Ascending aorta (tissue), 2 donors: ENCODE results near the gene FMN1. TPM values are rescaled to one million over a fixed set of nuclear protein-coding genes. Genes with fewer than 3 reads are reported as not detected.

Source experiments
- DNase-seq, 2 donors: peaks; one replicate each; pipeline ENCODE4 v3.0.0-alpha.2; 2019; ENCODE audit warnings: low spot score in 2 of 2
- H3K27ac ChIP-seq, 2 donors: fragments of 200-600 bp; sonication (generic); one replicate each; pipeline ENCODE4 v1.5.1; 2016 to 2017; ENCODE audit warnings: mild to moderate bottlenecking in 1 of 2
- H3K27me3 ChIP-seq: fragments of 200-600 bp; sonication (generic); one replicate; pipeline ENCODE4 v1.5.1; 2017
- H3K36me3 ChIP-seq, 2 donors: fragments of 200-600 bp; sonication (generic); one replicate each; pipeline ENCODE4 v1.5.1; 2016
- H3K4me1 ChIP-seq, 2 donors: fragments of 200-600 bp; sonication (generic); one replicate each; pipeline ENCODE4 v1.5.1; 2016 to 2017; ENCODE audit warnings: mild to moderate bottlenecking in 1 of 2
- H3K4me3 ChIP-seq, 2 donors: fragments of 200-600 bp; sonication (generic); one replicate each; pipeline ENCODE4 v1.5.1; 2016 to 2017; ENCODE audit warnings: mild to moderate bottlenecking in 1 of 2
- H3K9me3 ChIP-seq, 2 donors: fragments of 200-600 bp; sonication (generic); one replicate each; pipeline ENCODE4 v1.5.1; 2016
- CTCF ChIP-seq, 3 experiments: fragments of 200-600 bp in 2 of 3; fragments of 450-650 bp in 1 of 3; sonication (generic) in 2 of 3; IDR thresholded peaks; one replicate each; pipeline ENCODE4 v1.5.1; 2016 to 2019; ENCODE audit warnings: antibody characterized with exemption in 3 of 3, mild to moderate bottlenecking in 1 of 3, moderate library complexity in 1 of 3
- intact Hi-C: fragments of 100-400 bp; cut with DNase I; formaldehyde crosslinking; loops from one replicate; pipeline ENCODE4 v1.15.1; 2023
- total RNA-seq: library from RNA; depleted of rRNA; stranded (reverse); fragments of >200 nt; gene quantifications from one replicate; pipeline ENCODE4 v1.1.0, GENCODE V29; 2016

The FMN1 gene
- total RNA-seq, 1 donor from 2014 or later = 4.3 TPM

- Histone ChIP-seq H3K27ac (no peak overlapping the region), H3K36me3 (no peaks in the 10 kb centered on the region), H3K4me3 (no peak overlapping the region), H3K4me1 (no peaks in the 10 kb centered on the region), H3K9me3 (no peaks in the 10 kb centered on the region), H3K27me3 (no peaks in the 10 kb centered on the region)
- intact Hi-C loops = loop anchor here (5.0 kb wide), 1 partner anchor 50 kb away; no protein-coding TSS in a partner anchor
- no peak for DNase-seq
- TF ChIP-seq CTCF (IDR thresholded peaks at IDR 0.05) = no peak
Observed at GRCh38 chr15:32786906-32787305, 407.6 kb downstream of the FMN1 start.

- Histone ChIP-seq H3K4me3 (no peak overlapping the region), H3K9me3 (no peaks in the 10 kb centered on the region), H3K4me1 (no peaks in the 10 kb centered on the region), H3K27me3 (no peaks in the 10 kb centered on the region), H3K27ac (no peak overlapping the region), H3K36me3 (no peaks in the 10 kb centered on the region)
- DNase-seq = no peak
- intact Hi-C loops = no loop called here
- no peak for TF ChIP-seq CTCF (IDR thresholded peaks at IDR 0.05)
Observed at GRCh38 chr15:32784581-32784980, 409.9 kb downstream of the FMN1 start.

- Histone ChIP-seq H3K9me3 (peaks cover 0 to 7% of the 10 kb centered on the region in 2 donors), H3K27me3 (no peaks in the 10 kb centered on the region), H3K4me1 (no peaks in the 10 kb centered on the region), H3K36me3 (no peaks in the 10 kb centered on the region), H3K4me3 (no peak overlapping the region), H3K27ac (no peak overlapping the region)
- no peak for DNase-seq
- intact Hi-C loops = no loop called here
- no peak for TF ChIP-seq CTCF (IDR thresholded peaks at IDR 0.05)
Observed at GRCh38 chr15:32781781-32782180, 412.7 kb downstream of the FMN1 start.

- Histone ChIP-seq H3K27ac (no peak overlapping the region), H3K9me3 (peaks cover 0 to 7% of the 10 kb centered on the region in 2 donors), H3K4me1 (no peaks in the 10 kb centered on the region), H3K36me3 (no peaks in the 10 kb centered on the region), H3K27me3 (no peaks in the 10 kb centered on the region), H3K4me3 (no peak overlapping the region)
- TF ChIP-seq CTCF (IDR thresholded peaks at IDR 0.05) = no peak
- intact Hi-C loops = no loop called here
- DNase-seq = no peak
Observed at GRCh38 chr15:32778391-32779176, 415.9 kb downstream of the FMN1 start.

- no peak overlapping the region for H3K4me3 ChIP-seq
- no peaks in the 10 kb centered on the region for H3K27me3 ChIP-seq
- DNase-seq = no peak
- peaks cover 0 to 7% of the 10 kb centered on the region in 2 donors for H3K9me3 ChIP-seq
- H3K27ac ChIP-seq = no peak overlapping the region
- no peaks in the 10 kb centered on the region for H3K4me1 ChIP-seq
- intact Hi-C loops = no loop called here
- H3K36me3 ChIP-seq = no peaks in the 10 kb centered on the region
- TF ChIP-seq CTCF (IDR thresholded peaks at IDR 0.05) = no peak
Observed at GRCh38 chr15:32775103-32775502, 419.4 kb downstream of the FMN1 start.
